Muscle of leg (tissue), 11 donors: ENCODE data around the gene PLBD1. TPM values are rescaled to one million over a fixed set of nuclear protein-coding genes. Genes with fewer than 3 reads are reported as not detected.

Source experiments
- DNase-seq: peaks from one replicate; pipeline ENCODE4 v3.0.0; 2013
- H3K27ac ChIP-seq: one replicate; pipeline ENCODE4 v1.5.1; 2013; ENCODE audit warnings: mild to moderate bottlenecking, low read length, control low read depth
- H3K27me3 ChIP-seq: one replicate; pipeline ENCODE4 v1.6.1; 2013; ENCODE audit warnings: low read length; ENCODE audit not compliant: control insufficient read depth, insufficient read depth
- H3K36me3 ChIP-seq: one replicate; pipeline ENCODE4 v1.6.1; 2013; ENCODE audit warnings: low read length; ENCODE audit not compliant: control insufficient read depth, insufficient read depth
- H3K4me1 ChIP-seq: one replicate; pipeline ENCODE4 v1.6.1; 2013; ENCODE audit warnings: low read length; ENCODE audit not compliant: control insufficient read depth, insufficient read depth
- H3K4me3 ChIP-seq: one replicate; pipeline ENCODE4 v1.5.1; 2013; ENCODE audit warnings: low read length, control low read depth
- H3K9me3 ChIP-seq: replicated peaks from 2 replicates; pipeline ENCODE4 v1.6.1; 2013; ENCODE audit warnings: low read depth, low read length; ENCODE audit not compliant: control insufficient read depth
- WGBS: methylation state at CpG from one replicate; pipeline ENCODE4 v1.1.5; 2013; ENCODE audit warnings: missing lambda C conversion rate; ENCODE audit not compliant: insufficient coverage; 5-methylcytosine and 5-hydroxymethylcytosine counted together
- polyA plus RNA-seq, 8 donors: library from polyadenylated mRNA; unstranded; fragments of 120-200 nt; gene quantifications; one replicate each; pipeline versions ENCODE4 v1.2.1 to v1.2.3, GENCODE V29; 2013; ENCODE audit warnings: inconsistent platforms in 1 of 8, low replicate concordance in 1 of 8; ENCODE audit not compliant: insufficient read length in 8 of 8, insufficient read depth in 1 of 8
- total RNA-seq: library from RNA; stranded (reverse); fragments of 120-200 nt; gene quantifications from one replicate; pipeline ENCODE4 v1.2.4, GENCODE V29; 2013

PLBD1 gene
- total and polyA plus RNA-seq, 9 donors: 16.0 to 27.2 (median 23.2) TPM

GRCh38 chr12:14554281-14555007 lies 13.2 kb downstream of the PLBD1 start:
- H3K27ac ChIP-seq: peak overlapping the region; percentile 77
- 28% methylated on average over 9 of the region's 9 CpGs for WGBS
- no peaks in the 10 kb centered on the region for H3K9me3 ChIP-seq
- H3K4me1 ChIP-seq: peaks cover 8% of the 10 kb centered on the region
- DNase-seq: peak; percentile 80
- no peaks in the 10 kb centered on the region for H3K27me3 ChIP-seq
- no peaks in the 10 kb centered on the region for H3K36me3 ChIP-seq
- H3K4me3 ChIP-seq: no peak overlapping the region

DNA sequence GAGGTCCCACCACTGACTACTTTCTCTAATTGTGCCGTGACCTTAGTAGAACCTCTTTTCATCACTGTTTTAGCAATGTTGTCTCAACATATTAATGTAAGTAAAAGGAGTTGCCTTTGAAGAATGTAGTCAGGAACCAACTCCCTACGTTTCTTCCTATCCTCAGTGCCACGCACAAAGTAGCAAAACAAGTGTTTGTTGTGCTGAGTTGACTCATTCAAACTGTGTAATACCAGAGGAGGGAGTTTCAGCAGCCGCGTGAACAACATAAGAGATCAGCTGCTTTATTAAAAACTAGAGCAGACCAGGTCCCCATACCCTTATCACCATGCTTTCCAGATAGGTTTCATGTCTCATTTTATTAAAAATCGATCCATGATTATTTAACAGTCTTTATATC lies 19.1 kb downstream of the PLBD1 start:
- H3K9me3 ChIP-seq: no peaks in the 10 kb centered on the region
- H3K27me3 ChIP-seq: no peaks in the 10 kb centered on the region
- no peak for DNase-seq
- H3K4me1 ChIP-seq: no peaks in the 10 kb centered on the region
- WGBS: no CpG with 5 or more reads among the region's 6 CpGs
- no peak overlapping the region for H3K4me3 ChIP-seq
- H3K27ac ChIP-seq: no peak overlapping the region
- H3K36me3 ChIP-seq: no peaks in the 10 kb centered on the region

- H3K4me3 ChIP-seq: no peak overlapping the region
- no peaks in the 10 kb centered on the region for H3K27me3 ChIP-seq
- H3K4me1 ChIP-seq: no peaks in the 10 kb centered on the region
- no peak for DNase-seq
- 97% methylated on average over 2 of the region's 4 CpGs for WGBS
- no peak overlapping the region for H3K27ac ChIP-seq
- H3K9me3 ChIP-seq: no peaks in the 10 kb centered on the region
- H3K36me3 ChIP-seq: no peaks in the 10 kb centered on the region
Measured at GRCh38 chr12:14547571-14547970, 20.1 kb downstream of the PLBD1 start.

DNA sequence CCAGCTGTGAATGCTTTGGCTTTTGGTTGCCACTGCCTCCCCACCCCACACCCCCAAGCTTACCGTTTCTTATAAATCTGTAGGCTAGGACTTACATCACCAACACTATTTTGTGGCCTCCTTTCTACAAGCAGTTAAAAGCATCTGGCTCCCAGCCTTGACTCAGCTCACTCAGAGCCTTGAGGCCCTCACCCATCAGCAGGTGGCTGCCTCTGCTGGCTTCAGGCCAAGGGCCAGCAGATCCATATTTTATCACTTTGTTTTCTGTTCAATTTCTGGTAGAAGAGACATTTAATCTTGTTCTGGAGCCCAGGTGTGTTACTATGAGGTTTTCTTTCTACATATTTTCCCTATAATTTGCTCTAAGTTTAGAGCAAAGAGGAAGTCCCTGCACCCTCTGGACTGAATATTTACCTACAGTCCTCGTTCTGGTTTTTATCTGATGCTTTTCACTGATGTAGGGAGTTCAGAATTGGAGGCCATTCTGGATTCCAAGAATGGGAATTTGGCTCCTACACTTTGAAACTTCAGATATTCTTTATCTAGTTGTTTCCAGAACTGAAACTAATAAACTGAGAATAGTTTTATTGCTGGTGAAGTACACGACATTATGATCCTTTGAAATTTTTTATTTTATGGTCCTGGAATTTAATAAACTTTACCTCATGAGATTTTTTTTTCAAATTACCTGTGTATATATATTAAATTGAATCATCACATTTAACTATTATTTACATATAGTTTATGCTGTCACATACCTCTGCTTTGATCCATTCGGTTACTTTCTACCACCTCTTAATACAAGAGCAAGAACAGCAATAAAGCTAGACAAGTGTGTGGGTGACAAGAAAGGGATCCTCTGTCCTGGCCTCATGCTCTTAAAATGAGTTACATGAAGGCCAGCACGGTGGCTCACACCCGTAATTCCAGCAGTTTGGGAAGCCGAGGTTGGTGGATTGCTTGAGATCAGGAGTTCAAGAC lies 22.2 kb downstream of the PLBD1 start:
- Histone ChIP-seq H3K27me3 (no peaks in the 10 kb centered on the region), H3K36me3 (no peaks in the 10 kb centered on the region), H3K4me1 (no peaks in the 10 kb centered on the region), H3K4me3 (no peak overlapping the region), H3K9me3 (no peaks in the 10 kb centered on the region), H3K27ac (no peak overlapping the region)
- 82% methylated on average over 3 of the region's 7 CpGs for WGBS
- no peak for DNase-seq

DNA sequence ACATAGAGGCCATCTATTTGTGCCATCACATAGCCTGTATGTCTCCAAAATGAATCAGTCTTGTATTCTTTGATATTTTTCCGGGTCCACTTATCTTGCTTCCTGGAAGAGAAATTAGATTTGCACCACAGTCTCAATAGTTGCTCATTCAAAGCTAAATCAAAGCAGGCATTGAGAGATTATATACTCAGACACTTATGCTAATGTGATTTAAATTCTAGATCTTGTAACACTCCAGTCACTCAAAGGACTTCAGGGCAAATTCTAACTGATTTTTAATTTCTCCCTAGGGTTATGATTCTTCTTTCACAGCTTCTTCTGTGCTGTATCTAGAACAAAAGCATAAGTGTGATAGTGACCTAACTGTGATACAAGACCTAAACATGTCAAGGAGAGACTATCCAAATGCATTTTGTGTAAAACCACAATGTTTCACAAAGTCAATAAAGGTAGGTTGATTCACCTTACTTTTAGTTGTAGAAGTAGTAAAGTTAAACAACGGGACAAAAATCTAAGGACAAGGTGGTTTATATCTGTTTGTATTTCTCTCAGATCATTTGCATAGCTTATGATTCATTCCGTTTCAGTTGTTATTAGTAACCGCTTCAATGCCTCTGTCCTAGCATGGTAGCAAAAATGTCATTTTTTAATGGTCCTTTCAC lies 26.8 kb downstream of the PLBD1 start:
- H3K36me3 ChIP-seq: peaks cover 6% of the 10 kb centered on the region
- DNase-seq: no peak
- no CpG with 5 or more reads among the region's 4 CpGs for WGBS
- H3K27me3 ChIP-seq: no peaks in the 10 kb centered on the region
- H3K4me1 ChIP-seq: no peaks in the 10 kb centered on the region
- H3K27ac ChIP-seq: no peak overlapping the region
- H3K9me3 ChIP-seq: no peaks in the 10 kb centered on the region
- H3K4me3 ChIP-seq: no peak overlapping the region

- 94% methylated on average over 2 of the region's 5 CpGs for WGBS
- Histone ChIP-seq H3K27me3 (no peaks in the 10 kb centered on the region), H3K4me1 (no peaks in the 10 kb centered on the region), H3K27ac (no peak overlapping the region), H3K4me3 (no peak overlapping the region), H3K36me3 (peaks cover 6% of the 10 kb centered on the region), H3K9me3 (no peaks in the 10 kb centered on the region)
- DNase-seq: no peak
Measured at GRCh38 chr12:14537088-14537487, 30.6 kb downstream of the PLBD1 start.

DNA sequence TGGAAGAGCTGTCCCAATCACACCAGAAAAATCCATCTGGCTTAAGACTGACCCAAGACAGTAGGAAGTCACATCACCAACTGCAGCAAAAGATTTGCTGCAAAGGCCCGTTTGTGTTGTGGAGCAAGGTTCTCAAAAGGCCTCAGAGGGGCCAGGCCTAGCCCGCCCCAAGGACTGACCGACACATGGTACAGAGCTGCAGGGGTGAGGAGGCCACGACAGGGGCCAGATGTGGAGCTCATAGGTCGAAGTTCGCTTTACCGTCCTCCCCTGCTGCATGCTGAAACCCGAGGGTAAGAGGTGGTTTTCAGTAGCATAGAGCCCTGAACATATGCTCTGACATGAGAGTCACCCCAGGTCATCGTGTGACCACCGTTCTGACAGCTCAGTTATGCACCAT lies 35.5 kb downstream of the PLBD1 start:
- Histone ChIP-seq H3K4me1 (no peaks in the 10 kb centered on the region), H3K36me3 (peaks cover 6% of the 10 kb centered on the region), H3K9me3 (no peaks in the 10 kb centered on the region), H3K4me3 (no peak overlapping the region), H3K27me3 (no peaks in the 10 kb centered on the region), H3K27ac (no peak overlapping the region)
- 90% methylated on average over 10 of the region's 10 CpGs for WGBS
- DNase-seq: no peak

DNA sequence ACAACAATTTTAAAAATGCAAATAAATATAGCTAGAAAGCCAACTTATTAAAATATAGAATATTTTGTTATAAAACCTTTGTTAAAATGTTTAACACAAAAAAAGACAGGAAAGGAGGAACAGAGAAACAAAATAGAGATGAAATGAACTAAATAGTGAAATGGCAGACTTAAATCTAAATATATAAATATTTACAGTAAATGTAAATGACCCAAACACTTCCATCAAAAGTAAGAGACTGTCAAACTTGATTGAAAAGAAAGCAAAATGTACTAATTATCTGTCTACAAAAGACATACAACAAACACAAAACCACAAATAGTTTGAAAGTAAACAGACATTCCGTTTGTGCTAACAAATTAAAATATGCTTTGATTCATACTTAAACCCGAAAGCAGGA lies 41.7 kb downstream of the PLBD1 start:
- Histone ChIP-seq H3K4me3 (no peak overlapping the region), H3K4me1 (no peaks in the 10 kb centered on the region), H3K9me3 (peaks cover 5% of the 10 kb centered on the region), H3K27ac (no peak overlapping the region), H3K36me3 (no peaks in the 10 kb centered on the region), H3K27me3 (no peaks in the 10 kb centered on the region)
- WGBS: no CpG with 5 or more reads among the region's 2 CpGs
- DNase-seq: no peak

DNA sequence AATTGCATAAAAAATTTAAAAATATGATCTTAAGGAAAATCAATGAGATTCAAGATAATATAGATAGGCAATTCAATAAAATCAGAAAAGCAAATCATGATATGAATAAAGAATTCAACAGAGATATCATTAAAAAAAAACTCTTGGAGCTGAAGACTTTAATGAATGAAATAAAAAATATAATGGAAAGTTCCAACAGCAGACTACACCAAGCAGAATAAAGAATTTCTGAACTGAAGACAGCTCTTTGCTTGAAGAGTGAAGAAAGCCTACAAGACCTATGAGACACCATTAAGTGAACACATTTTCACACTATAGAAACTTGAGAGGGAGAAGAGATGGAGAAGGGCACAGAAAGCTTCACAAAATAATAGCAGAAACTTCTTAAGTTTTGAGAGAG lies 45.9 kb downstream of the PLBD1 start:
- DNase-seq: no peak
- H3K27ac ChIP-seq: no peak overlapping the region
- no peak overlapping the region for H3K4me3 ChIP-seq
- no peaks in the 10 kb centered on the region for H3K4me1 ChIP-seq
- H3K9me3 ChIP-seq: peaks cover 8% of the 10 kb centered on the region
- H3K36me3 ChIP-seq: no peaks in the 10 kb centered on the region
- no peaks in the 10 kb centered on the region for H3K27me3 ChIP-seq

GRCh38 chr12:14514946-14515345 lies 52.7 kb downstream of the PLBD1 start:
- H3K27me3 ChIP-seq: no peaks in the 10 kb centered on the region
- no peak overlapping the region for H3K4me3 ChIP-seq
- no peak for DNase-seq
- H3K9me3 ChIP-seq: no peaks in the 10 kb centered on the region
- no peaks in the 10 kb centered on the region for H3K36me3 ChIP-seq
- no peaks in the 10 kb centered on the region for H3K4me1 ChIP-seq
- no CpG with 5 or more reads among the region's 1 CpG for WGBS
- H3K27ac ChIP-seq: no peak overlapping the region
